H1 (cell line): ENCODE measurements around the gene TCN2.
"Not testable (repeated sequence)": the region's sequence is repeated elsewhere in the genome, so short reads cannot be mapped to it uniquely, and the experiment has no call there.

ENCODE experiments used
- CHD2 ChIP-seq: IDR thresholded peaks from 2 replicates; pipeline ENCODE4 v1.6.1; 2012; ENCODE audit warnings: low read length, improper control_type of control experiment
- CTCF ChIP-seq, 3 experiments: IDR thresholded peaks; 1 replicate in 2 of 3; 2 replicates in 1 of 3; pipeline versions ENCODE4 v1.5.1 to v1.6.1; 2011; ENCODE audit warnings: low read length in 3 of 3, mild to moderate bottlenecking in 3 of 3, inconsistent platforms in 2 of 3, low read depth in 1 of 3, moderate library complexity in 1 of 3; ENCODE audit not compliant: insufficient read depth in 1 of 3; ENCODE audit errors: control extremely low read depth in 1 of 3
- EGR1 ChIP-seq: IDR thresholded peaks from 2 replicates; pipeline ENCODE4 v1.6.1; 2011; ENCODE audit warnings: low read depth, low read length, borderline replicate concordance
- PHF8 ChIP-seq: fragments of 200-600 bp; sonication (generic); conservative IDR thresholded peaks from 2 replicates; pipeline ENCODE4 v1.7.1; 2012; ENCODE audit warnings: low read depth, mild to moderate bottlenecking, inconsistent platforms, low read length, moderate library complexity
- POLR2A ChIP-seq, 2 experiments: IDR thresholded peaks; 1 replicate in 1 of 2; 2 replicates in 1 of 2; pipeline ENCODE4 v1.6.1; 2011; ENCODE audit warnings: low read depth in 2 of 2, low read length in 2 of 2, mild to moderate bottlenecking in 2 of 2; ENCODE audit errors: control extremely low read depth in 1 of 2
- RAD21 ChIP-seq, 2 experiments: IDR thresholded peaks in 1 of 2; conservative IDR thresholded peaks in 1 of 2; 2 replicates each; pipeline ENCODE4 v1.6.1; 2011; ENCODE audit warnings: low read depth in 2 of 2, low read length in 2 of 2, improper control_type of control experiment in 1 of 2, inconsistent platforms in 1 of 2, mild to moderate bottlenecking in 1 of 2, moderate library complexity in 1 of 2
- YY1 ChIP-seq: IDR thresholded peaks from 2 replicates; pipeline ENCODE4 v1.6.1; 2011; ENCODE audit warnings: low read depth, mild to moderate bottlenecking, low read length
- TF ChIP-seq, protein P1 (sequence below): IDR thresholded peaks from 2 replicates; pipeline ENCODE4 v1.6.1; 2012; ENCODE audit warnings: inconsistent platforms

DNA sequence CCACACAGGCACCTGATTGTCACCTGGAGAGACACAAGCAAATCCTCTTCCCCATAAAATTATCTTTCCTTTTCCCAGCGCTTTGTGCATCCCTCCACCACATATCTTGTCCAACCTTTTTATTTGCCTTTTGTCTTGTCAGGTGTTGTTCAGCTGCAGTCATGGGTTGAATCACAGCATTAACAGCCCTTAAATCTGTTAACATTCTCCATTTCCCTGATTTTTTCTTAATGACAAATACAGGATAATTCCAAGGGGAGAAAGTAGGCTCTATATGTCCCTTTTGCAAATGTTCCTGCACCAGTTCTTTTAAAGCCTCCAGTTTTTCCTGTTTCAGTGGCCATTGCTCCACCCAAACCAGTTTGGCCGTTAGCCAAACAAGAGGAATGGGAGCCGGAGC, 69.6 kb downstream of the TCN2 start:
- TF ChIP-seq YY1; PHF8; EGR1; RAD21 (IDR thresholded peaks at IDR 0.05 in 1 of 2, conservative IDR thresholded peaks at IDR 0.05 in 1 of 2; ENCODE audit: low read depth in 2 of 2, low read length in 2 of 2); POLR2A (IDR thresholded peaks at IDR 0.05; ENCODE audit: control extremely low read depth in 1 of 2, low read depth in 2 of 2, low read length in 2 of 2); CTCF (IDR thresholded peaks at IDR 0.05; ENCODE audit: control extremely low read depth in 1 of 3, insufficient read depth in 1 of 3, low read depth in 1 of 3, low read length in 3 of 3); CHD2: not testable (repeated sequence)
- TF ChIP-seq, protein P1, sequence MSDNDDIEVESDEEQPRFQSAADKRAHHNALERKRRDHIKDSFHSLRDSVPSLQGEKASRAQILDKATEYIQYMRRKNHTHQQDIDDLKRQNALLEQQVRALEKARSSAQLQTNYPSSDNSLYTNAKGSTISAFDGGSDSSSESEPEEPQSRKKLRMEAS: not testable (repeated sequence)
